IPS-18c (cell line): Measurements from ENCODE around the gene NUP205.
A peak's percentile ranks its signal among the peaks of the same experiment; 100 is the strongest.

Experiments used
- H3K4me3 ChIP-seq: 2 replicates; pipeline ENCODE4 v1.7.0; 2013; ENCODE audit warnings: low read depth, mild to moderate bottlenecking, low read length, moderate library complexity; ENCODE audit not compliant: insufficient read depth
- H3K9me3 ChIP-seq: one replicate; pipeline ENCODE4 v1.6.1; 2013; ENCODE audit warnings: mild to moderate bottlenecking, low read length, moderate library complexity; ENCODE audit not compliant: control insufficient read depth, insufficient read depth

NUP205 gene

GRCh38 chr7:135527025-135527424 is 30.7 kb upstream of the NUP205 start:
- Histone ChIP-seq H3K9me3 (no peaks in the 10 kb centered on the region), H3K4me3 (no peak overlapping the region)

GRCh38 chr7:135536150-135536549 is 21.6 kb upstream of the NUP205 start:
- Histone ChIP-seq H3K4me3 (no peak overlapping the region), H3K9me3 (no peaks in the 10 kb centered on the region)

DNA sequence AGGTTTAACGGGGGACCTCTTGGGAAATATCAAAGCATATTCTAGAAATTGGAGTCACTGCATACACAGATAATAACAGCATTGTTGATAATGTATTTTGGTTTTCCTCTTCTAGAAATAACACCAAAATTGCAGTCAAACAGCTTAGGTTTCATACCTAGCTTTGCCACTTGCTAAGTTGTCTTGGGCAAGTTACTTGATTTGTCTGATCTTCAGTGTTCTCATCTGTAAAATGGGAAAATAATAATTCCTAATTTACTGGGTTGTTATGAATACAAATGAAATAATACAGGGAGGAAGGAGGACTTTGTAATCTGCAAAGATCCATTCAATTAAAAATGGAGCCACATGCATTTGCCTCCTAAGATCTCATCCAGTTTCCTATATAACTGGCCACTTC is 20.3 kb upstream of the NUP205 start:
- Histone ChIP-seq H3K4me3 (no peak overlapping the region), H3K9me3 (no peaks in the 10 kb centered on the region)

DNA sequence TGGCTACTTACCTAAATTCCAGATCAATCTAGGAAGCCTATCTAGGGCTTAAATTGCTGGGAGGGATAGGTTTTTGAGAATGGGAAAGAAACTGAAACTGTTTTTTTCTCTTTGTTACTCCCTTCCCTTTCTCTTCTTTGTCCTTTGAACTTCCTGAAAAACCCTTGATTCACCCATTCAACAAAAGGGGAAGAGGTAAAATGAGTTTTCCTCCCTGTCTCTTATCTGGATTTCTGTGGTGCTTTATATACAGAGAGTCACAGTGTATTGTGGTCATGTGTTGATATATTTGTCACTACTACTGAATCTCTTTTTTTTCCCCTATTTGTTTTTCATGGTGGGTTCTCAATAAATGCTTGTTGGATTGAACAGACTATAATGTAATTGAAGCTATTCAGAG is 19.8 kb upstream of the NUP205 start:
- H3K4me3 ChIP-seq, result no peak overlapping the region
- no peaks in the 10 kb centered on the region for H3K9me3 ChIP-seq

DNA sequence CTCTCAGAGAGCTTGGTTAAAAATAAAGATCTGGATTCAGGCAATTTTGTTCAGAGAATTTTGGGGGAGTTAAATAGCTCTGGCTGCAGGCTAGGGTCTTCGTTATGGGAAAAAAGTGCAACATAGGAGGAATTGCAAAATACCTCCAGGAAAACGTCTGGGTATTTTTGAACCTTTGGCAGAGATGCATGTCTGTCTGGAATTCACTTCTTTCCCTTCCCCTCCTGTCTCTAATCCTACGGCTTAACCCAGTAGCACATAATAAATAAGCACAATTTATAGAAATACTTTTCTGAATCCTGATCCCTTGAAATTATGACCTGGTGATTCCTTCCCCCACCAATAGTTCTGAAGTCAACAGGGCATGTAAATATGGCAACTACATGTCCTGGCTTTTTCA is 19.3 kb upstream of the NUP205 start:
- H3K9me3 ChIP-seq, result no peaks in the 10 kb centered on the region
- H3K4me3 ChIP-seq, result no peak overlapping the region

DNA sequence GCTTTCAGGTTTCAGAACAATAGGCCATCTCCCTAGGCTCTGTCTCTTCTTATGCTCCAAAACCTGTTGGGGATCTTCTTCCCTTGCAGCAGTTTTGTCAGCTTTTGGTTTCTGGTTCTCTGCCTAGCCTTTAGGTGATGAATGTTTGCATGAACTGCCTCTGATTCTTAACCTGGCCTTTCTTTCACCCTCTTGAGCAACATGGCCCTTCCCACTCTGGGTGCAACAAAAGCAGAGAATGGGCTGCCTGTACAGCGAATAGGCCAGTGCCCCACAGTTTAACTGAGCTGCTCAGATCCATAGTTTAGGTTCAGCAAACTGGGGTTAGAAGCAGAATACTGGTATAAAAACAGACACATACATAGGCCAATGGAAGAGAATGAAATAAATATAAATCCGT is 18.1 kb upstream of the NUP205 start:
- Histone ChIP-seq H3K9me3 (no peaks in the 10 kb centered on the region), H3K4me3 (no peak overlapping the region)

GRCh38 chr7:135541029-135541428 is 16.7 kb upstream of the NUP205 start:
- Histone ChIP-seq H3K9me3 (no peaks in the 10 kb centered on the region), H3K4me3 (no peak overlapping the region)

DNA sequence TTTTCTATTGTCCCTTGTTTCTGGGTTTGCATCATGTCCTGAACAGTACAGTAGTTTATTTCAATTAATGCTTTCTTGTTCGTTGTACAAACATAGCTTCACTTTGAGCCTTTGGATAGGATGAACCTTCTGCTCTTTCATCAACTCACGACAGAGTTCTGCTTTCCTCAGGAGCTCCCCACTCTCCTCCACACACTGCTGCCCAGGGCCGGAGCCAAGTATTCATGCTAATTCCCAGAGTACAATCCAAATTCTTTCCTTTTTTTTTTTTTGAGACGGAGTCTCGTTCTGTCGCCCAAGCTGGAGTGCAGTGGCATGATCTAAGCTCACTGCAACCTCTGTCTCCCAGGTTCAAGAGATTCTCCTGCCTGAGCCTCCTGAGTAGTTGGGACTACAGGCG is 7.5 kb upstream of the NUP205 start:
- no peak overlapping the region for H3K4me3 ChIP-seq
- no peaks in the 10 kb centered on the region for H3K9me3 ChIP-seq

GRCh38 chr7:135552148-135552547 is 5.6 kb upstream of the NUP205 start:
- no peak overlapping the region for H3K4me3 ChIP-seq
- H3K9me3 ChIP-seq, result no peaks in the 10 kb centered on the region

DNA sequence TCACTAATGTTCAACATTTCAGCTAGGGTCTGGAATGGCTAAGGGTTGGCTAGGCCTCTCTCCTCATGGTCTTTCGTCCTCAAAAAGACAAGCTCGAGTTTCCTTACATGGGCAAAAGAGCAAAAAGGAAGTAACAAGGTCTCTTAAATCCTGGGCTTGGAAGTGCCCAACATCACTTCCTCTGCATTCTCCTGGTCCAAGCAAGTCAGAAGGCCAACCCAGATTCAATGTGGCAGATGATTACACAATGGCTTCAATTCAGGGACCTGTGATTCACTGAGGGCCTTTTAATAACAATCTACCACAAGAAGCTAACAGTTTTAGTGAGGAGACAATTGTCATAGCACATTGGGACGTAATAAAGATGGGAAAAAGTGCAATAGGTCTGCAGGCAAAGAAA is 4.4 kb upstream of the NUP205 start:
- no peak overlapping the region for H3K4me3 ChIP-seq
- no peaks in the 10 kb centered on the region for H3K9me3 ChIP-seq

DNA sequence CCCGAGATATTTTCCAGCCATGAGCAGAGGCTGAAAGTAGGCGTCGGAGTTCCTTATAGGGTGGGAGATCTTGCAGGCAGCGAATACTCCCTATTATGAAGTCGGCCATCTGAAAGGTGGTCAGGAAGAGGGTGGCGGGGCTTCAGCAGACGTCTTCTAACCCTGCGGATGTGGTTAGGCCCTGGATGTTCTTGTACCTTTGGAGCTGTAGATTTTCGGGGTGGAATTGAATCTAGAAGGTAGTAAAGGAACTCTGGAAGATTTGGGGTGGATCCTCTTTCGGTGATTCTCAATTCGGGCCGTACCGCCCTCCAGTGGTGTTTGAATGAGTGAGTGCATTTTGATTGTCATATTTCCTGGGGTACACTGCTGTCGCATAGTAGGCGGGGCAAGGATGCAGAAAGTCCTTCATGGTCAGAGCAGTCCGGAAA is 635 bp downstream of the NUP205 start:
- peak overlapping the region; percentile 93 for H3K4me3 ChIP-seq

GRCh38 chr7:135558881-135559280 is 1.2 kb downstream of the NUP205 start:
- H3K9me3 ChIP-seq, result no peaks in the 10 kb centered on the region
- H3K4me3 ChIP-seq, result peak overlapping the region; percentile 93

More for the DNA sequence above, 635 bp downstream of the NUP205 start:
- H3K9me3 ChIP-seq, result no peaks in the 10 kb centered on the region

GRCh38 chr7:135560631-135561030 is 2.9 kb downstream of the NUP205 start:
- H3K4me3 ChIP-seq, result no peak overlapping the region
- no peaks in the 10 kb centered on the region for H3K9me3 ChIP-seq

DNA sequence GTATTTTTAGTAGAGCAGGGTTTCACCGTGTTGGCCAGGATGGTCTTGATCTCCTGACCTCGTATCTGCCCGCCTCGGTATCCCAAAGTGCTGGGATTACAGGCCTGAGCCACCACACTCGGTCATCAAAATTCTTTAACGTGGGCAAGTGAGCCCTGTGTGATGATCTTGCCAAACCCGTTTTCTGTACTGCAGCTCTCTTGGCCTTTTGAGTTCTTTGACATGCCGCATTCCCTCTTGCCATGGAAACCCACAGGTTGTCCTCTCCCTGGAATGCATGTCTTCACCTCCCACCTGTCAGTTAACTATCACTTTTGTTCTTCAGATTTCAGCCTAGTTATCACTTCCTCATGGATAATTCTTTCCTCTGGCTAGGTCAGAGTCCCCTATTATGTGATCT is 5.0 kb downstream of the NUP205 start:
- Histone ChIP-seq H3K4me3 (no peak overlapping the region), H3K9me3 (no peaks in the 10 kb centered on the region)

DNA sequence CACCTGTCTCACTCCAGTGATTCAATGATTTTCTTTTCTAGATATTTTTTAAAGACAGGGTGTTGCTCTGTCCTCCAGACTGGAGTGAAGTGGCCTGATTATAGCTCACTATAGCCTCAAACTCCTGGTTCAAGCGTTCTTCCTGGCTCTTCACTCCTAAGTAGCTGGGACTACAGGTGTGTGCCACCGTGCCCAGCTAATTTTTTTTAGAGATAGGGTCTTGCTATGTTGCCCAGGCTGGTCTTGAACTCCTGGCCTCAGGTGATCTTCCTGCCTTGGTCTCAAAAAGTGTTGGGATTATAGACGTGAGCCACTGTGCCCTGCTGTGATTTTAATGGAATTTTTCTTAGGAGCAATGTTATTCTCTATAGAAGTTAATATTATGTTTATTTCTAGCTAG is 14.1 kb downstream of the NUP205 start:
- no peak overlapping the region for H3K4me3 ChIP-seq
- no peaks in the 10 kb centered on the region for H3K9me3 ChIP-seq

- Histone ChIP-seq H3K9me3 (no peaks in the 10 kb centered on the region), H3K4me3 (no peak overlapping the region)
Observed at GRCh38 chr7:135573541-135573940, 15.8 kb downstream of the NUP205 start.

GRCh38 chr7:135575296-135575695 is 17.6 kb downstream of the NUP205 start:
- H3K4me3 ChIP-seq, result no peak overlapping the region

GRCh38 chr7:135578569-135578968 is 20.9 kb downstream of the NUP205 start:
- Histone ChIP-seq H3K4me3 (no peak overlapping the region), H3K9me3 (no peaks in the 10 kb centered on the region)

More at GRCh38 chr7:135575296-135575695, 17.6 kb downstream of the NUP205 start:
- H3K9me3 ChIP-seq, result no peaks in the 10 kb centered on the region
